D721Med (cell line): Measurements from ENCODE around the gene MYH14.

ENCODE experiments used
- DNase-seq: peaks from one replicate; pipeline ENCODE4 v3.0.0; 2011; ENCODE audit warnings: low spot score; ENCODE audit not compliant: insufficient read length
- FAIRE-seq: peaks from 2 replicates; lab custom pipeline; 2011; peaks lifted over from hg19 to GRCh38; lab: Jason Lieb, UNC
- TF ChIP-seq, protein P1 (sequence below): IDR thresholded peaks from 2 replicates; pipeline ENCODE4 v1.5.1; 2012; ENCODE audit warnings: mild to moderate bottlenecking, control low read depth; ENCODE audit not compliant: insufficient read depth; ENCODE audit errors: missing control alignments

The MYH14 gene

DNA sequence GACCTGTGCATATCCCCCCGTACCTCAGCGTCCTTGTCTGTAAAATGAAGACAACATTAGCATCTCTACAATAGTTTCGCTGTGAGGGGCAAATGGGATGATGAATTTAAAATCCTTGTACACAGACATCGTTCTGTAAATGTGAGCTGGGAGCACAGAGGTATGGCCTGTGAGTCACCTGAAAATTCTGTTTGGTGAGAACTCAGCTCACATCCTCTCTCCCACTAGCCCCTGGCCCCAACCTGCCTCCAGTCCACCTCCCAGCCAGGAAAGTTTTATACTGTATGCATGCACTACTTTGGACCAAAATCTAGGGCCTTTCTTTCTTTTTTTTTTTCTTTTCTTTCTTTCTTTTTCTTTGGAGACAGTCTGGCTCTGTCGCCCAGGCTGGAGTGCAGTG is 31.7 kb upstream of the MYH14 start:
- FAIRE-seq (no peak), DNase-seq (no peak)
- TF ChIP-seq, protein P1, sequence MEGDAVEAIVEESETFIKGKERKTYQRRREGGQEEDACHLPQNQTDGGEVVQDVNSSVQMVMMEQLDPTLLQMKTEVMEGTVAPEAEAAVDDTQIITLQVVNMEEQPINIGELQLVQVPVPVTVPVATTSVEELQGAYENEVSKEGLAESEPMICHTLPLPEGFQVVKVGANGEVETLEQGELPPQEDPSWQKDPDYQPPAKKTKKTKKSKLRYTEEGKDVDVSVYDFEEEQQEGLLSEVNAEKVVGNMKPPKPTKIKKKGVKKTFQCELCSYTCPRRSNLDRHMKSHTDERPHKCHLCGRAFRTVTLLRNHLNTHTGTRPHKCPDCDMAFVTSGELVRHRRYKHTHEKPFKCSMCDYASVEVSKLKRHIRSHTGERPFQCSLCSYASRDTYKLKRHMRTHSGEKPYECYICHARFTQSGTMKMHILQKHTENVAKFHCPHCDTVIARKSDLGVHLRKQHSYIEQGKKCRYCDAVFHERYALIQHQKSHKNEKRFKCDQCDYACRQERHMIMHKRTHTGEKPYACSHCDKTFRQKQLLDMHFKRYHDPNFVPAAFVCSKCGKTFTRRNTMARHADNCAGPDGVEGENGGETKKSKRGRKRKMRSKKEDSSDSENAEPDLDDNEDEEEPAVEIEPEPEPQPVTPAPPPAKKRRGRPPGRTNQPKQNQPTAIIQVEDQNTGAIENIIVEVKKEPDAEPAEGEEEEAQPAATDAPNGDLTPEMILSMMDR = no peak

DNA sequence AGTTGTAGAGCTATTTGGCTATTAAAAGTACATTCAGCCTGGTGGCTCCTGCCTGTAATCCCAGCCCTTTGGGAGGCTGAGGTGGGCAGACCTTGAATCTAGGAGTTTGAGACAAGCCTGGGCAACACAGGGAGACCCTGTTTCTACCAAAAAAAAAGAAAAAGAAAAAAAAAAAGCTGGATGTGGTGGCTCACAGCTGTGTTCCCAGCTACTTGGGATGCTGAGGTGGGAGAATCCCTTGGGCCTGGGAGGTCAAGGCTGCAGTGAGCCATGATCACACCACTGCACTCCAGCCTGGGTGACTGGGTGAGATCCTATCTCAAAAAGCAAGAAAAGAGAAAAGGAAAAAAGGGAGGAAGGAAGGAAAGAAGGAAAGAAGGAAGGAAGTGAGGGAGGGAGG is 30.7 kb upstream of the MYH14 start:
- no peak for FAIRE-seq

GRCh38 chr19:50173127-50173526 is 30.3 kb upstream of the MYH14 start:
- DNase-seq (no peak), FAIRE-seq (no peak)
- TF ChIP-seq, protein P1 = no peak

More for the DNA sequence above, 30.7 kb upstream of the MYH14 start:
- TF ChIP-seq, protein P1 = no peak
- DNase-seq = no peak

DNA sequence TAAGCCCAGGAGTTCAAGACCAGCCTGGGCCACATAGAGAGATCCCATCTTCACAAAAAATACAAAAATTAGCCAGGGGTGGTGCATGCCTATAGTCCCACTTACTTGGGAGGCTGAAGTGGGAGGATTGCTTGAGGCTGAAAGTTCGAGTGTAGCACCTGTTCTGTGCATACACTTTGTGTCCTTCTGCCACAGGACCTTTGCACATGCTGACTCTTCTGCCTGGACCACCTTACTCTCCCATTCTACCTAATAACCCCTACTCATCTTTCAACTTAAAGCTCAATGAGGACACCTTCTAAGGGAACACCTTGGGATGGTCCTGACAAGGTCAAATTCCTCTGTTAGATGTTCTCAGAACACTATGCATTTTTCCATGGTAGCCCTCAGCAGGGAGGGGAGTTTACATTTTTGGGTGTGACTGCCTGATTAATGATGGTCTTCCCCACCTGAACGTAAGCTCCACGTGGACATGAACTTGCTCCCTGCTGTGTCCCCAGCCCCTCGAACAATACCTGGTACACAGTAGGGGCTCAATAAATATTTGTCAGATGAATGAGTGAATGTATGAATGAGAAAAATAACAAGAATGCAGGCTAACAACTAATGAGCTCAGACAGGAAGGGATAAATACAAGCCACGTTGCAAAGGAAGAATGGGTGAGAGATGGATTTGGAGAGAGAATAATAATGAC is 29.2 kb upstream of the MYH14 start:
- DNase-seq (no peak), FAIRE-seq (no peak)
- TF ChIP-seq, protein P1 = no peak

- no peak for DNase-seq
- TF ChIP-seq, protein P1 = no peak
- FAIRE-seq = no peak
These were observed 27.5 kb upstream of the MYH14 start for GRCh38 chr19:50175924-50176323.

GRCh38 chr19:50176775-50177174 is 26.6 kb upstream of the MYH14 start:
- FAIRE-seq = no peak
- no peak for DNase-seq
- TF ChIP-seq, protein P1 = no peak

DNA sequence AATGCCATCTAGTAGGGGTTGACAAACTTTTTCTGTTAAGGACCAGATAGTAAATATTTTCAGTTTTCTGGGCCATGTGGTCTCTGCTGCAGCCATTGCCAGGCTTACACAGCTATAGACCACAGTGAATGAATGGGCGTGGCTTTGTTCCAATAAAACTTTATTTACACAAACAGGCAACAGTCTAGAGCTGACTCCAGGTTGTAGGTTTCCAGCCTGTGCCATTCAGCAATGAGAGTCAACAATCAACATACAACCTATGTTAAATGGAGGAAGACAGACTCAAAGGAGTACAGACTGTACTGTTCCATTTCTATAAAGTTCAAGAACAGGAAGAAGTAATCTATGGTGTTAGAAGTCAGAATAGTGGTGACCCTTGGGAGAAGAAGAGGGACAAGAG is 25.1 kb upstream of the MYH14 start:
- FAIRE-seq (no peak), DNase-seq (no peak)
- TF ChIP-seq, protein P1 = no peak
